Right lobe of liver (tissue), 4 donors: ENCODE results near the gene NETO2.
"Not testable (repeated sequence)": the region's sequence is repeated elsewhere in the genome, so short reads cannot be mapped to it uniquely, and the experiment has no call there.

Source experiments
- CTCF ChIP-seq, 4 donors: fragments of 200-600 bp in 3 of 4; fragments of 450-650 bp in 1 of 4; IDR thresholded peaks; one replicate each; pipeline versions ENCODE4 v1.5.1 to v1.8.0; 2016 to 2022; ENCODE audit warnings: antibody characterized with exemption in 4 of 4, mild to moderate bottlenecking in 2 of 4
- POLR2A ChIP-seq: fragments of 450-650 bp; IDR thresholded peaks from one replicate; pipeline ENCODE4 v1.6.1; 2017; ENCODE audit warnings: antibody characterized with exemption, mild to moderate bottlenecking
- donor health status: DM: no; HTN: no; CAD: no.
- donor health status: DM: no; HTN: no; CAD: no.
- donor health status: DM: no; HTN: yes; CAD: no.

GRCh38 chr16:47181066-47181465 is 37.3 kb upstream of the NETO2 start:
- TF ChIP-seq CTCF (IDR thresholded peaks at IDR 0.05); POLR2A: not testable (repeated sequence)
